Activated T-cell treated with anti-CD3 and anti-CD28 coated beads for 4 hours (primary cell): ENCODE data around the gene TOM1L2.
A peak's percentile ranks its signal among the peaks of the same experiment; 100 is the strongest.

Experiments used
- DNase-seq: peaks from one replicate; pipeline ENCODE4 v3.0.0-alpha.2; 2020

Gene TOM1L2

DNA sequence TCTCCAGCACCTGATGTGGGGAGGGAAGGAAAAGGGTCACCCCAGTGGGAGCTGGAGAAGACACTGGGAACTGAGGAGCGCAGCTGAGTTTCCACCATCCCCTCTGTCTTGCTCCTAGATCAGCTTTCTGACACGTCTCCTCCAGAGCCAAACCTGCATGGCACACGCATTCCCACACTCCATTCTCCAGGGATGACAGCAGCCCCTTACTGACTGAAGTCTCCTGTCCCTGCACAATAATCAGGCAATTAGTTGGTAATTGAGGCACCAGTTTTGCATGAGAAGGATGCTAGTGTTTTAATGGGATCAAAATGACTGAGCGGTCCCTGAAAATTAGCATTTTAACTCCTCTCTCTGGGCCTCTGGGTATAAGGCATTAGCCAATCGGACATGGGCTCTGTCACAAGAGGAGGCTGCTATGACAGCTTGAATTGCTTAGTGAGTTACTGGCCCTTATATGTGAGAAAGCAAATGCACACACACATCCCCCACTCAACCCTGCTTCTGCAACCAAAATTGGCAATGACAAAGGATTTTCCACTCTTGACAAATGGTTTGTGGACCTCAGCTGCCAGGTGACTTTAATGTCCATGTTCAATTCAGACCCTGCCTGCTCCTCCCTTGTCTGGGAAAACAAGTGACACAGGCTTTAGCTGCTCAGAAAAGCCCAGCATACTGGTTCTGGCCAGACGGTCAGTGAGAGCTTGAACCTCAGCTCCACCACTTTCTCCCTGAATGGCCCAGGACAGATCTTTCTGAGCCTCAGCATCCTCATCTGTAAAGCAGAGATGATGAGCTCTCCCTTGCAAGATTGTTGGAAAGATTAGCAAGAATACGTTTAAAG, 78.2 kb downstream of the TOM1L2 start:
- DNase-seq: no peak

DNA sequence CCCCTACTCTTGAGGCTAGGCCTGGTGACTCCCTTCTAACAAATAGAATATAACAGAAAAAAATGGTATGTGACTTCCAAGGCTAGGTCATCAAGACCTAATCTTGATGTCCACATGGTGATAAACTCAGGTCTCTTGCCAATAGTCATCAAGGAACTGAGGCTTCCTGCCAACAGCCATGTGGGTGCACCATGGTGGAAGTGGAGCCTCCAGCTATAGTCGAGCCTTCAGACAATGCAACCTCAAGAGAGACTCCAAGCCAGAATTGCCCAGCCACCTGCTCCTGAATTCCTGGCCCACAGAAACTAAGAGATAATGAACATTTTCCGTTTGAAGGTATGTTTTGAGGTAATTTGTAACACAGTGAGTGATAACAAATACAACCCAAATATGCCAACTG, 79.5 kb downstream of the TOM1L2 start:
- no peak for DNase-seq

DNA sequence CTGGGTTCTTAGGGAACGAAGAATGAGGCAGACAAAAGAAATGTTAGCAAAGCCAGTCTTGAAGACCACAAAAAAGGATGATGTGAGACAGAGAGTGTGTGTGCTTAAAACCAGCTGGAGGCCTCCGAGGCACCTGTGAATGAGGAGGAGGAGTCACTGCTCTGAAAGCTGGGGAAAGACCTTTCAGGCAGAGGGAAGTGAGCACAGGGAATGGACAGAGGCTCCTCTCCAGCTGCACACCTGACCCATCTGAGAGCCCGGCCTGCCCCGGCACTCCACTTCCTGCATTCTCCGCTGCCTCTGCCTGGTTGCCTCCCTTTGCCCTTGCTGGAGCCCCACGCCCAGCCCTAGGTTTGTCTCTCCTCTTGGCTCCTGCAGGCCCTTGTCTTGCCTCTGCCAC, 80.2 kb downstream of the TOM1L2 start:
- DNase-seq: no peak

DNA sequence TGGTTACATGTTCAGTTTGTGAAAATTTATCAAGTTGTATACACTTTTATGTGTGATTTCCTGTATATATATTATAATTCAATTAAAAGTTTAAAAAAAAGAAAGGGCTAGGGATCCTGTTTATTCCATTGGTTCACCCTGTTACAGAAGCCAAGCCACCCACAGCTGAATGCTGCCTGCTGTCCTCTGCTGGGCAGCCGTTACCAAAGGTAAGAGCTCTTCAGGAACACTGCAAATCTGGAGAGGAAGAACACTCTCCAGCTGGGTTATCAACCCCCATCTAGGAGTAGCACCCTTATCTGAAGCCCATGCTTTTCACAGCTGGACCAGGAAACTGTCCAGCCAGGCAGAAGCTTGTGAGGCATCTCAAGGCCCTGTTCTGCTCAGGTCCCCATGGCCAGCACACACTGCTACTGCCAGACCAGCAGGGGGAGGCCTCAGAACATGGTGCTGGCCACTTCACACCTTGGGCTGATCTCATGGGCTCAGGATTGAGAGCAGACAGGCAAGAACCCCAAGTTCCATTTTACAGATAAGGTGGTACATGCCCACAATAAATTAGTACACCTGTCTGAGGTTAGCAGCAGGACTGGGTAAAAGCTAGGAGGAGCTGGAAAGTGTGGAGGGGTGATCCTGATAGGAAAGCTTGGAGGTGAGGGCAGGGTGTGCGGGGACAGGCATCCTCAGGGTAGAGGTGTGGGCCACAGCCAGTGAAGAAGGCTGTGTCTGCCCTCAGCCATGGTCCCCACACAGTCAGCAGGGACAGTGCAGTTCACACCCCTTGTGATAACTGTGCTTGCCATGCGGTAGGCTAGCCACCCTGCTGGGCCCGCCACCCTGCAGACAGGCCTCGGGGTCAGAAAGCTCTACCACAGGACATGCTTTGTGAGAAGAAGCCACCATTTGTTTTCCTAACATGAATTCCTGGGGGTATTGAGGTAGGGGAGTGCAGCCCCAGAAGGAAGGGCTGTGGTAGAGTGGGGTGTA, 81.1 kb downstream of the TOM1L2 start:
- peak; percentile 17 for DNase-seq

DNA sequence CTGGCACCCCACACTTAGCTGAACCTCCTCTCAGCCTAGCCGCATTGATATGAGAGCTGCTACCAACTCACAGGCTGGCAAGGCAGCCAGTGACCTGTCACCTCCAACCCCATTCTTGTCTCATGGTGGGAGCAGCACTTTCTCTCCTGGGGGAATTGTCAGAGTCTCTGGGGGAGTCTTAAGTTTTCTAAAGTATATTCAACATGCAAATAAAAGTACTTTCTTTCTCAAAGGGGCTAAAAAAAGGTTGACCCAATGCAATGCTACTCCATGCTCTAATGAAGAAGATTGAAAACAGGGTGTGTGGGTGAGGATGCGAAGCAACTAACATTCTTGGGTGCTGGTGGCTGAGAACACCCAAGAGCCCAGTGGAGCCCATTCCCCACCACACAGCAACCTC, 82.3 kb downstream of the TOM1L2 start:
- DNase-seq: no peak

DNA sequence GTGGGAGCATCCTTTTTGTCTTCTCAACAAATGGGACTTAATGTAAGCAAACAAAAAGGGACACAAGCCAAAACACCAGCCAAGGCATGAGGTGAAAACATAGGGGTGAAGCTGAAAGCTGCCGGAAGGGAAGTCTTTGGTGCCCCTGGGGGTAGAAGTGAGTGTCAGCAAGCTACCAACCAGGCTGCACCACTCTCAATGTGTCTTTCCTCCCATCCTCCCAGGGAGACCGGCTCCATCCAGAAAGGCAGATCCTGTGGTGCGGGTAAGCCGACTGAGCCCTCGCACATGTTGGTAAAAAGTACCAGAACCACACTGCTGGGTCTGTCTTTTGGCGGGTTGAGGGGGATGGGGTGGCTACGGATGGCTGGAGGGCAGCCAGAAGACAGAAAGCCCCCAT, 83.4 kb downstream of the TOM1L2 start:
- no peak for DNase-seq

DNA sequence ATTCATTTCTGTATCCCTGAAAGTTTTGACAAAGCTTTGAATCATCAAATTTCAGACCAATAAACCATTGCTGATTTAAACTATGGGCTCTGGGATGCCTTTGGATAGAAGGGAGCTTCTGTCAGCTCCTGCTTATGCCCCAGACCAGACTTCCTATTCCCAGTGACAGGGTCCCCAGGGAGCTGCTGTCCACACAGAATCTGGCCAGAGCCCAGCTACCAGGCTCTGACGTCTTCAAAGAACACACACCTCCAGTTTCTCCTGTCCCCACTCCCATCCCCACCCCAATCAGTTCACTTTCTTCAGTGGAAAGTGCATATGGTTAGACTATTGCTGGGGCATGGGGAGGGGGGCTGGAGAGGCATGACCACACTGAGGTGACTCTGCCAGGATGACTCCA, 83.8 kb downstream of the TOM1L2 start:
- no peak for DNase-seq

DNA sequence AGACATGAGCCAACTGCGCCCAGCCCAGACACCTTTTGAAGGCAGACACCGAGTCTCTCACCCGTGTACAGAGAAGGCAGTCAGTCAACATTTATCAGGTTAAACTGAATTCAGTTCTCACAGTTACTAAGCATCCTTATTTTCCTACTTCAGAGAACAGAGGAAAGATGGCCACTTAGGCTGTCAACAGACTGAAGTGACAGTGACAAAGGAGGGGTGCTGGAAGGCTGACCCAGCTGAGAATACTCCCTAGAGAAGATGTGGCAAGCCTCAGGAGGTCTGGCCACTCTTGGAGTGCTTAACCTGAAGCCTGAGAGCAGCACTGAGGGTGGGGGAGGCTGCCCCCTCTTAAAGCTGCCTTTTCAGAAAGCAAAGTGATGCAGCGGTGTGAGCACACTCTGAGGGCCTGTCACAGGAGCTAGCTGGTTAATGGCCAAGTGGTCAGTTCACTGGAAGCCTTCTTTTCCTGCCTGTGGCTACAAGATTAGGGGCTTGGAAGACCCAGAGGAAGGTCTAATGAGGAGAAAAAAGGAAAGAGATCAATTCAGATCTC, 84.4 kb downstream of the TOM1L2 start:
- DNase-seq: no peak

DNA sequence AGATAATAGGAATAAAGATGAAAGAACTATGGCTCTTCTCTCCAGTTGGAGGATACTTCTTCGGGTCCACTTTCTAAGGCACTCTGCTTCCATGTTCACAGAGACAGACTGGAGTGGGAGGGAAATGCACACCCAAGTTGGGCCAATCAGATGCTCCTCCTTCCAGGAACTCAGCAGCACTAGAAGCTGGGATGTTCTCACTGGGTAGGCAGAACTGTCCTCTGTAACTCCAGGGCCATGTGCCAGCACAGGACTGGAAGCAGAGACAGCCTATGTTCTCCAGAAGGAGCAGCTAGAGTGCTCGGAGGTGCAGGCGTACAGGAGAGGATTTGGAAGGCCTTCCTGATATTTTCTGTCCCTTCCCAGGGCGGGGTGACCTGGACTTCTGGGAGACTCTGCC, 85.5 kb downstream of the TOM1L2 start:
- no peak for DNase-seq

DNA sequence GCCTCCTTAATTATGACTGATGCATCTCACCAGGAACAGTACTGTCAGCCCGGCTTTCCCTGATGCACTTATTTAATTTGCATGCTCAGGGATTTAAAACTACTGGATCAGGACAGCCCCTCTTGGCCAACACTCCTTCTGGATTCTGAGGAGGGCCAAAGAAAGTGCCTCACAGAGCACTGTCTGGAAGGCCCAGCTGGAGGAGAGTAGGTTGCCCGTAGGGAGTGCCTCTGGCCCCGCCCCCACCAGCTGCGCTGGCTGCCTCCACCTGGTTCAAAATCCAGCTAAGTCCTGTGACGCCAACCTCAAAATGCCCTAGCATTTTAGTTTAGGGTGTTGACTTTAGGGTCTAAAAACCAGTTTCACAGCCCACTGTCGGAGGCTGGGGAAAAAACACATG, 86.0 kb downstream of the TOM1L2 start:
- DNase-seq: no peak

DNA sequence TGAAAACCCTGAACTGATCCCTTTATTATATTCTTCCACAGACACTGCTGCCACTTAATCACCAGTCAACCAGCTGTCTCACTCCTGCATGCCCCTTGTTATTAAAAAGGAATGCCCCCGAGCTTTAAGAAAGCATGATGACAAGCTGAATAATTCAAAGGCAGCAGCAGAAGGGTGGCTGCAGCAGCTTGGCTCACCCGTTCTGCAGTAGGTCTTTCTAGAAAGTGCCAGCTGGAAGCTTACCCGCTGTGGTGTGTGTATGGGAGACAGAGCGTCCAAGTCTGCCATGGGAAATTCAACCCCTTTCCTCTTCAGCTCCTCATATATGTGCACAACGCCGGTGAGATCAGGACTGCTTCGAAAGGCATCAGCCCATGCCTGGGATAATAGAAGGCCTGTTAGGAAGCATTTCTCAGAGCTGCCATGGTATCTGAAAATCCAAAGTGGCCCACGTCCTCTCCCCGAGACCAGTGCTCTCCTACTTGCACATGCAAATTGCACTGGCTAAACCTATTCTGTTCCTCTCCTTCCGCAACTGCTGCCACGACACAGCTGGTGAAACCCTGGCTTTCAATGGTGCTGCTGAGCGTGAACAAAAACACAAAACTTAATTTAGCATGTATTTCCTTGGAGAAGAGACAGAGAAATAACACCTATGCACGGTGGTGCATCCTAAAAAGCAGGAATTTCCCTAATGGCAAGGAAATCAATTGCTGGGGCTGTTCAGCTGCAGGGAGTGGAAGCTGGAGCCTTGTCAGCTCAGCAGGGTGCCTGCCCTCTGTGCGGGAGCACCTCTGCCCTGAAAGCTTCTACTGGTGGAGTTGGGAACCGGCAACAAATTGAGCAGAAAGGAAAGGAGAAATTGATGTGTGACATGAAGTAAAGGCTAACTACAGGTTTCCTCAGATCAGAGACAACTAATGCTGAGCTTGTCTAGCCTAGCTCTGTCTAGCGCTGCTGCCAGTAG, 87.5 kb downstream of the TOM1L2 start:
- DNase-seq: no peak

DNA sequence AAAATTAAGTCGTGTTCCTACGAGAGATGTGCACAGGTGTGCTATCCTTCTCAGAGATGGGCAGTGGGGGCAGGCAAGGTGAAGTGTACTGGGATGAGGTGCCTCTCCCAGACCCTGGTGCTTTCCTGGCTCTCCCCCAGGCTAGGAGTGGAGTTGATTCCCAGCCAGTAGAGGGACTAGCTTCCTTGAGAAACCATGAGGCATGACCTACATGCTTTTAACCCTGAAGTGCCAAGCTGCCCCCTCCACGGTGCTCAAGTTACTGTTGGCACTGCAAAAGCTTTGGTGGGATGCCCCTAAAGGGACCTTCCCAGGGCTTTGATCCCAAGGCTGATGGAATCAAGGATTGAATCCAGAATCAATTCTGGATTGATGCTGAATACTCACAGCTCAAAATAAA, 88.4 kb downstream of the TOM1L2 start:
- DNase-seq: no peak

DNA sequence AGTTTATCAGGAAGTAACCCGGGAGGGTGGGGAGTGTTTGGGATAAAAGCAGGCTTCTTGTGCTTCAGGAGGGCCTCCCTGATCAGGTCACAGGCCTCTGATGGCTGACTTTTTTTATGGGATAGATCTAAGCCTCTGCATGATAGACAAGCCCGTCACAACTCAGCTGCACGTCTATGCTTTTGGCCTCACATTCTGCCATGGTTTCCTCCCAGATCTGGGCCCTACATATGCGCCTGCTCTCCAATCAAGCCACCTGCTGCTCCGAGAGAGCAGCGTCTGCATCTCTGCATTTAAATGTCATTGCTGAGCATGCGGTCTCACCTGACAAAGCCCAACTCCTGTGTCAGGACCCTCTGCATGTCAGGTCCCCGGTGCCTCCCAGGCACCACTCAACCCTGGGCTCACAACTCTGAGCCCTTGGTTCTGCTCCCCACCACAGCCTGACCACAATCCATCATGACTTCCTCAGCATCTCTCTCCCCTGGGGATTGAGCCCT, 90.1 kb downstream of the TOM1L2 start:
- no peak for DNase-seq

DNA sequence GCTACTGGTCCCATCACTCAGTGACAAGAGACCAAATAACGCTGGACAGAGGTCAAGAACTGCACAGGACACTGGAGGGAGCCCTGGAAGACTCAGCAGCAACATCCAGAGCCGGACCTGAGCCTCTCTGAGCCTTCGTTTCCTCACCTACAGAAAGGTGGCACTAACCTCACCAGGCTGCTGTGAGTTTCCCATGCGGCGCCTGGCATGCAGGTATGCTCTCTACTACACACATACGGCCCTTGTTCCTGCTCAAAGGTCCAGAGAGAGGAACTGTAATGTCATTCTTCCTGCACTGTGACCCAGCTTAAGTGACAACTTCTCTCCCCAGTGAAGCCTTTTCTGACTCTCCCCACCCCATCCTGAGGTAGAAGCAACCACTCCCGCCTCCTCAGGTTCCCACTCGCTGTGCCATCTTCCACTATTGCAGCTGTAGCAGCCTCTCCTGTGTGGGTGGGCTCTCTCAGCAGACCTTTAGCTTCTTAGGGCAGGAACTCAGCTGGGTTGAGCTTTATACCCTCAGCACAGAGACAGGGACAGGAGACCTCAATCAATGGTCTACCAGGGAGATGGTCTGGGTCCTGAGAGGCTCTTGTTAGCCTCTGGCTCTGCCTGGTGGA, 91.5 kb downstream of the TOM1L2 start:
- DNase-seq: no peak

DNA sequence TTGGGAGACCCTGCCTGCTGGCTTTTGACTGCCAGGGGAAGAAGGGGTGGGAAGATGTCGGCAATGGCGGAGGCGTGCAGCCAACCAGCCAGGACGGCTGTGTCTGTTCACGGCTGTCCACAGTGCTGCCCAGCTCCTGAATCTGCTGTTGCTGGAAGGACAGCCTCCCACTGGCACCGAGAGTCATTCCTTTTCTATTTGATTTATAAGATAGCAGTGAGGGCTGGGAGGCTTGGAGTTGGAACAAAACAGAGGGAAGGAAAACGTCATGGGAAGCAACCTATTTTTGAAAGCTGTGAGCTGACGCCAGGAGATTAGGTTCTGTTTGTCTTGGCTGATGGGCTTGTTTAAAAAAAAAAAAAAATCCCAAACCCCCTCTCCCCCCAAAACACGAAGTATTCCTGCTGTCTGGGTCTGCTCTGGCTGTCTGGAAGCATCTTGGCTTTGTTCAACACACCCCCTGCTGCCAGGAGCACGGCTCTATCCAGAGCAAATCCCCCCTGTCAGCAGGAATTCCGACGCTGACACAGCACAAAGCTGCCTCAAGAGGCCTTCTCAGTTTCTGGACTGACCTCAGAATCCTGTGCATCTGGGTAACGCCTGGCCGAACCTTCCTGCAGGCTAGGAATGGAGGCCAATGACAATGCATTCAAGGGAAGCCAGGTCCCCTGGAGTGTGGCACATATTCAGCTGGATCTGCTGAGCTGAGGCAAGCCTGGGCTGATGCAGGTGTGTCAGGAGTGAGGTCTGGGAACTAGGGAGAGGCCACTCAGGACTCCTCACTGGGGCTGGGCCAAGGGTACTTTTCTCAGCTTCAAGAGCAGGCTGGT, 94.5 kb downstream of the TOM1L2 start:
- no peak for DNase-seq

DNA sequence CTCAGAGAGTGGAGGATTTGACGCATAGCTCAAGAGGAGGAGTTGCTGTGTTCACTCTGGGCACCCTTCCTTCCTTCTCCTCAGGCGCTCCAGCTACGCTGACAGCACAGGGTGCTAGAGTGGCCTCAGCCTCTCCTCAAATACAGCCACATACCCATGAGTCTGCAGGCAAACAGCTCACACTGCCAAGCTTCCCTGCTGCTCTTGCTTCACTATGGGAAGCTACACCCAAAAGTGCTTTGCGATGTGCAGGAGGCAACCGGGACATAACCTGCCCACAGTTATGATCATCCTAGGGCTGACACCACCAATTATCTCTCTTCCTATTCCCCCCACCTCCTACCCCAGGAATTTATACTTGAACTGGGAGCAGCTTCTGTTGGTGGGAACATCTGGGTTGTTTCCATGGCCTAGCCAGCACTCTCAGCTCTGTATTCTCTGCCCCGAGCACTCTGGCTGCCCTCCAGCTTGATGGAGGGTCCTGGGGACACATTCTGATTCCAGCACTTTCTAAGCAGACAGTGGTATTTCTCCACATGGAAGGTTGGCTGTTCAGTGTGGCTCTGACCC, 95.2 kb downstream of the TOM1L2 start:
- no peak for DNase-seq

DNA sequence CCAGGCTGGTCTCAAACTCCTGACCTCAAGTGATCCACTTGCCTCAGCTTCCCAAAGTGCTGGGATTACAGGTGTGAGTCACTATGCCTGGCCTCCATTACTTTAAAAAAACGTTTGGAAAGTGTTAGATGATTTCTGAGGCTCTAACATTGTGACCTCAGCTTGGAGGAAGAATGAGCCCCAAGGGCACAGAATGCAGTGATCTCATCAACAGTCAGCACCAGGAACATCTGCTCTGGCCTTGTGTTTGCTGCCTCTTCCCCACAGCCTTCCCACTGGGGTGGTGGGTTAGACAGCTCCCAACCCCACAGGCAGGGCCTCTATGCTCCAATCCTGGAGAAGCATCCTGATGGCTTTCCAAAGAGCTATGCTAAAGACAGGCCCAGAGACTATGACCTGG, 97.7 kb downstream of the TOM1L2 start:
- DNase-seq: no peak

DNA sequence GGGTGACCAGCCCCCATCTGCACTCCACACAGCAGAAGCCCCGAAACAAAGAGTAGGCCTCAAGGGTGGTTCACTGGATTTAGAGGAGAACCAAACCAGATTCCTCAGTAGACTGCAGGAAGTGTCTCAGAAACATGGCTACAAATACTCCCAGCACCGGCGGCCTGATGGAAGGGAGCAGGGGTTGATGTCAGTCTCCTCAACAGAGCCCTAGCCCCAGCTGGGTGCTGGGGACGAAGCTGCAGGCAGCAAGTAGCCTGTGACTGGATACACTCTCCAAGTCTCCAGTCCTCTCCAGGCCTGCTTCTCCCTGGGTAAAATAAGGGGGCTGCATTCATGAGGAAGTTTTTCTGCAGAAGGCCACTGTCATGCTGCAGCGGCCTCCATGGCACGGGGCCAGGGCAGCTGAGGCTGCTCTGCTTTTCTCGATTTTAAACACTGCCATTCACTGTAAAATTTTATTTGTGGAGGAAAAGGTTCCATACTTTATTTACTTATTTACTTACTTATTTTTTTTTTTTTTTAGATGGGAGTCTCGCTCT, 98.7 kb downstream of the TOM1L2 start:
- no peak for DNase-seq

DNA sequence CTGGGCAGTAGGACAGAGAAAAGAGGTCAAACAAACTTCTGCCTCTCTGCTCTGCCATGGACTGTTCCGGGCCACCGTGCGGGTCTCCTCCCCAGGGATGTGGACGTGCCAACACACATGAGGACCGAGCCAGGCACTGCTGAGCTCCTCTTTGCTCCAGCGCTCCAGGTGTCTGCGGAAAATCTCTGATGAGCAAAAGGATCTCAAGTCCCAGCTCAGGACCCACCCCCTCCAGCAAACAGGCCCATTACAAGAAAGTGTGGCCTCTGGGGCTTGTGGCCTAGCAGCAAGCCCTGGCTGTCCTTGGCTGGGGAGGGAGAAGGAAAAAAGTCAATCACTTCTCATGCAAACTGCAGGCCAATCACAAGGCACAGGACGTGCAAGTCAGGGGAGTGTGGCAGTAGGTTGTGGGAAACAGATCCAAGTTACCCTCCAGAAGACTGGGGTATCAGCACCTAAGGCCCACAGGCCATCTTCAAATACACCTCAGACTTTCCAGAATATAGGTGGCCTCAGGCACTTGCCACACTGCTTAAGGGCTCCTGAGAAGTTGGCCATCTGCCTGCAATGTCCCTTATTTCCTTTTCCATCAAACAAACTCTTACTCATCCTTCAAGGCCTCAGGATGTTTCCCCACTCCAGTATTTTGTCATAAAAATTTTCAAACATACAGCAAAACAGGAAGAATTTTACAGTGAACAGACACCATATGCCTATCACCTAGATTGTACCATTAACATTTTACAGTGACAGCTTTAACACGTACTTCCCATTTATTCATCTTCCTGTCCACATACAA, 99.5 kb downstream of the TOM1L2 start:
- no peak for DNase-seq
